OCI-LY1 (cell line): ENCODE measurements around the gene MAN2B2.
"Not testable (repeated sequence)": the region's sequence is repeated elsewhere in the genome, so short reads cannot be mapped to it uniquely, and the experiment has no call there.

Experiments used
- CTCF ChIP-seq: fragments of 200-600 bp; sonication (generic), shearing (Covaris generic); IDR thresholded peaks from 2 replicates; pipeline ENCODE4 v1.5.1; 2017; ENCODE audit warnings: mild to moderate bottlenecking, antibody characterized with exemption, low read length, moderate library complexity, mixed read lengths
- EZH2 ChIP-seq: fragments of 200-600 bp; sonication (generic), shearing (Covaris generic); IDR thresholded peaks from 2 replicates; pipeline ENCODE4 v1.8.0; 2017; ENCODE audit warnings: borderline replicate concordance, mixed run types, mild to moderate bottlenecking, antibody characterized with exemption, low read length, moderate library complexity, mixed read lengths

- TF ChIP-seq CTCF, EZH2: not testable (repeated sequence)
Measured at GRCh38 chr4:6655291-6655690, 80.3 kb downstream of the MAN2B2 start.
